Measurements from ENCODE around the gene DHRSX. TPM values are rescaled to one million over a fixed set of nuclear protein-coding genes. Genes with fewer than 3 reads are reported as not detected.
"Not testable (repeated sequence)": the region's sequence is repeated elsewhere in the genome, so short reads cannot be mapped to it uniquely, and the experiment has no call there.

The DHRSX gene
- total RNA-seq, 3 donors from 2014 or later (not counting 1 experiment from before 2014, with no cell fraction given), result 21.5 to 26.1 (median 22.9) TPM

GRCh38 chrX:2283111-2283859 lies 217.5 kb downstream of the DHRSX start:
- ATAC-seq (no peak), DNase-seq (no peak)
- H3K36me3 Mint-ChIP-seq, result no peaks in the 10 kb centered on the region
- Histone ChIP-seq H3K4me3 (ENCODE audit: low read length) (no peak overlapping the region), H3K36me3 (ENCODE audit: control insufficient read depth, insufficient read depth, low read length) (no peaks in the 10 kb centered on the region), H3K4me1 (ENCODE audit: control insufficient read depth, insufficient read depth, low read length) (no peaks in the 10 kb centered on the region), H3K9me3 (ENCODE audit: control insufficient read depth, insufficient read depth, low read length) (no peaks in the 10 kb centered on the region), H3K27me3 (ENCODE audit: control insufficient read depth, insufficient read depth, low read length) (no peaks in the 10 kb centered on the region), H3K27ac (ENCODE audit: low read length) (no peak overlapping the region)
- 95% methylated on average over 21 of the region's 21 CpGs for WGBS (ENCODE audit: insufficient coverage)
- peaks cover 8 to 13% of the 10 kb centered on the region in 2 donors for H3K4me1 Mint-ChIP-seq
- H3K27me3 Mint-ChIP-seq (ENCODE audit: low read depth in 2 of 2), result no peaks in the 10 kb centered on the region
- no peaks in the 10 kb centered on the region for H3K9me3 Mint-ChIP-seq
- intact Hi-C loops (cut with micrococcal nuclease), result no loop called here
- TF ChIP-seq, protein P1, sequence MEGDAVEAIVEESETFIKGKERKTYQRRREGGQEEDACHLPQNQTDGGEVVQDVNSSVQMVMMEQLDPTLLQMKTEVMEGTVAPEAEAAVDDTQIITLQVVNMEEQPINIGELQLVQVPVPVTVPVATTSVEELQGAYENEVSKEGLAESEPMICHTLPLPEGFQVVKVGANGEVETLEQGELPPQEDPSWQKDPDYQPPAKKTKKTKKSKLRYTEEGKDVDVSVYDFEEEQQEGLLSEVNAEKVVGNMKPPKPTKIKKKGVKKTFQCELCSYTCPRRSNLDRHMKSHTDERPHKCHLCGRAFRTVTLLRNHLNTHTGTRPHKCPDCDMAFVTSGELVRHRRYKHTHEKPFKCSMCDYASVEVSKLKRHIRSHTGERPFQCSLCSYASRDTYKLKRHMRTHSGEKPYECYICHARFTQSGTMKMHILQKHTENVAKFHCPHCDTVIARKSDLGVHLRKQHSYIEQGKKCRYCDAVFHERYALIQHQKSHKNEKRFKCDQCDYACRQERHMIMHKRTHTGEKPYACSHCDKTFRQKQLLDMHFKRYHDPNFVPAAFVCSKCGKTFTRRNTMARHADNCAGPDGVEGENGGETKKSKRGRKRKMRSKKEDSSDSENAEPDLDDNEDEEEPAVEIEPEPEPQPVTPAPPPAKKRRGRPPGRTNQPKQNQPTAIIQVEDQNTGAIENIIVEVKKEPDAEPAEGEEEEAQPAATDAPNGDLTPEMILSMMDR (IDR thresholded peaks at IDR 0.05), result no peak
- H3K4me3 Mint-ChIP-seq, result no peak overlapping the region
- H3K27ac Mint-ChIP-seq, result no peak overlapping the region

DNA sequence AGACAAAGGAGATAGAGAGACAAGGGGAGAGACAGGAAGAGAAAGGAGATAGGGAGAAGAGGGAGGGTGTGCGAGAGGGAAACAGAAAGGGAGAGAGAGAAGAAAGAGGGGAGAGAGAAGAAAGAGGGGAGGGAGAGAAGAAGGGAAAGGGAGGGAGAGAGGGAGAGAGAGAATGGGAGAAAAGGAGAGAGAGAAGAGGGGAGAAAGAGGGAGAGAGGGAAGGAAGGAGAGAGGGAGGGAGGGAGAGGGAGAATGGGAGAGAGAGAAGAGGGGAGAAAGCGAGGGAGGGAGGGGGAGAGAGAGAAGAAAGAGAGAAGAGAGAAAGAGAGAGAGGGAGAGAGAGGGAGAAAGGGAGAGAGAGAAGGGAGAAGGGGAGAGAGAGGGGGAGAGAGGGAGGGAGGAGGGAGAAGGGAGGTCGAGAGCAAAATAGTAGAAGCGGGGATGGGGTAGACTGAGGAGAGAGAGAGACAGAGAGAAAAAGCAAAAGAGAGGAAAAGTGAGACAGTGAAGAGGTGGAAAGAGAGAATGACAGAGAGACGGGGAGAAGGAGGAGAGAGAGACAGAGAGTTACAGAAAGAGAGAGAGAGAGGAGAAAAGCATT lies 218.2 kb downstream of the DHRSX start:
- Histone ChIP-seq H3K4me1 (ENCODE audit: control insufficient read depth, insufficient read depth, low read length) (no peaks in the 10 kb centered on the region), H3K4me3 (ENCODE audit: low read length) (no peak overlapping the region), H3K27me3 (ENCODE audit: control insufficient read depth, insufficient read depth, low read length) (no peaks in the 10 kb centered on the region), H3K27ac (ENCODE audit: low read length) (no peak overlapping the region), H3K9me3 (ENCODE audit: control insufficient read depth, insufficient read depth, low read length) (no peaks in the 10 kb centered on the region), H3K36me3 (ENCODE audit: control insufficient read depth, insufficient read depth, low read length) (no peaks in the 10 kb centered on the region)
- intact Hi-C loops (cut with micrococcal nuclease), result no loop called here
- no peak for ATAC-seq
- no peaks in the 10 kb centered on the region for H3K9me3 Mint-ChIP-seq
- WGBS (ENCODE audit: insufficient coverage), result 91% methylated on average over 5 of the region's 5 CpGs
- H3K4me1 Mint-ChIP-seq, result peaks cover 8 to 13% of the 10 kb centered on the region in 2 donors
- no peak for DNase-seq
- no peaks in the 10 kb centered on the region for H3K36me3 Mint-ChIP-seq
- H3K27me3 Mint-ChIP-seq (ENCODE audit: low read depth in 2 of 2), result no peaks in the 10 kb centered on the region
- no peak overlapping the region for H3K27ac Mint-ChIP-seq
- TF ChIP-seq, protein P1 (IDR thresholded peaks at IDR 0.05), result no peak
- no peak overlapping the region for H3K4me3 Mint-ChIP-seq

DNA sequence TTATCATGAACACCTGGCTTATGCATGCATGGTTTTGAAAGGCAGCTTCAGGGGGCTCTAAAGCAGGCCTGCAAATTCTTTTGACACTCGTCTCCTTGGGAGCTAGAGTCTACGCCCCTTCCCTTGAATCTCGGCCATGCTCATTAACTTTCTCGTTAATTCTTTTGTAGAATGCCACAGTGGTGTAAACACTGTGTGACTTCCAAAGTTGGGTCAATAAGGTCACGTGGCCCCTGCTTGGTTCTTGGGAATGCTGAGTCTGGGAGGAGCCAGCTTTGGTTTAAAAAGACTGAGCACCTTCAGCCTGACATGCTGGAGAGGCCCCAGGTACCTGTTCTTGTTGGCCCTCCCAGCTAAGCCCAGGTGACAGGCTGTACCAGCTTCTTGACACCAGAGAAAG lies 228.4 kb downstream of the DHRSX start:
- Mint-ChIP-seq H3K4me3 (no peak overlapping the region), H3K36me3 (no peaks in the 10 kb centered on the region)
- H3K27me3 ChIP-seq (ENCODE audit: control insufficient read depth, insufficient read depth, low read length), result no peaks in the 10 kb centered on the region

GRCh38 chrX:2271595-2271994 lies 229.2 kb downstream of the DHRSX start:
- intact Hi-C loops (cut with micrococcal nuclease); H3K27ac ChIP-seq (ENCODE audit: low read length); H3K27ac Mint-ChIP-seq; H3K27me3 Mint-ChIP-seq (ENCODE audit: low read depth in 2 of 2); H3K4me1 ChIP-seq (ENCODE audit: control insufficient read depth, insufficient read depth, low read length); H3K4me1 Mint-ChIP-seq; H3K4me3 ChIP-seq (ENCODE audit: low read length); H3K36me3 ChIP-seq (ENCODE audit: control insufficient read depth, insufficient read depth, low read length); H3K27me3 ChIP-seq (ENCODE audit: control insufficient read depth, insufficient read depth, low read length); H3K36me3 Mint-ChIP-seq; DNase-seq; ATAC-seq; H3K9me3 ChIP-seq (ENCODE audit: control insufficient read depth, insufficient read depth, low read length); H3K9me3 Mint-ChIP-seq; H3K4me3 Mint-ChIP-seq: not testable (repeated sequence)
- WGBS (ENCODE audit: insufficient coverage), result 95% methylated on average over 8 of the region's 10 CpGs

More for the DNA sequence above, 228.4 kb downstream of the DHRSX start:
- intact Hi-C loops (cut with micrococcal nuclease), result no loop called here
- TF ChIP-seq, protein P1 (IDR thresholded peaks at IDR 0.05), result no peak
- Histone ChIP-seq H3K4me3 (ENCODE audit: low read length) (no peak overlapping the region), H3K36me3 (ENCODE audit: control insufficient read depth, insufficient read depth, low read length) (no peaks in the 10 kb centered on the region), H3K4me1 (ENCODE audit: control insufficient read depth, insufficient read depth, low read length) (no peaks in the 10 kb centered on the region), H3K9me3 (ENCODE audit: control insufficient read depth, insufficient read depth, low read length) (no peaks in the 10 kb centered on the region), H3K27ac (ENCODE audit: low read length) (no peak overlapping the region)
- WGBS (ENCODE audit: insufficient coverage), result 92% methylated on average over 5 of the region's 5 CpGs
- Mint-ChIP-seq H3K9me3 (no peaks in the 10 kb centered on the region), H3K4me1 (peaks cover 0 to 5% of the 10 kb centered on the region in 2 donors), H3K27me3 (ENCODE audit: low read depth in 2 of 2) (no peaks in the 10 kb centered on the region), H3K27ac (no peak overlapping the region)
- DNase-seq, result no peak
- ATAC-seq, result no peak

GRCh38 chrX:2270783-2271182 lies 230.0 kb downstream of the DHRSX start:
- H3K9me3 Mint-ChIP-seq; H3K27me3 ChIP-seq (ENCODE audit: control insufficient read depth, insufficient read depth, low read length); H3K4me1 ChIP-seq (ENCODE audit: control insufficient read depth, insufficient read depth, low read length); H3K9me3 ChIP-seq (ENCODE audit: control insufficient read depth, insufficient read depth, low read length); DNase-seq; H3K36me3 Mint-ChIP-seq; H3K4me3 ChIP-seq (ENCODE audit: low read length); intact Hi-C loops (cut with micrococcal nuclease); H3K27ac Mint-ChIP-seq; H3K27me3 Mint-ChIP-seq (ENCODE audit: low read depth in 2 of 2); H3K4me3 Mint-ChIP-seq; ATAC-seq; H3K27ac ChIP-seq (ENCODE audit: low read length); H3K36me3 ChIP-seq (ENCODE audit: control insufficient read depth, insufficient read depth, low read length): not testable (repeated sequence)
- H3K4me1 Mint-ChIP-seq, result peaks cover 0 to 10% of the 10 kb centered on the region in 2 donors
- 97% methylated on average over 4 of the region's 4 CpGs for WGBS (ENCODE audit: insufficient coverage)
